Upper lobe of right lung (tissue), 1 donor: ENCODE results near the gene CER1. TPM values are rescaled to one million over a fixed set of nuclear protein-coding genes. Genes with fewer than 3 reads are reported as not detected.

Experiments
- ATAC-seq: fragments of 200-7000 bp; cut with Tn5 transposase; one replicate; pipeline ENCODE4 v1.9.1; 2020; ENCODE audit warnings: mild to moderate bottlenecking, moderate library complexity
- DNase-seq: peaks from one replicate; pipeline ENCODE4 v3.0.0-alpha.2; 2020
- H3K27ac ChIP-seq: fragments of 200-600 bp; one replicate; pipeline ENCODE4 v1.8.0; 2022
- H3K27me3 ChIP-seq: fragments of 200-600 bp; one replicate; pipeline ENCODE4 v1.8.0; 2022; ENCODE audit warnings: mild to moderate bottlenecking
- H3K36me3 ChIP-seq: fragments of 200-600 bp; one replicate; pipeline ENCODE4 v1.8.0; 2022
- H3K4me1 ChIP-seq: fragments of 200-600 bp; one replicate; pipeline ENCODE4 v1.8.0; 2022
- H3K4me3 ChIP-seq: fragments of 200-600 bp; one replicate; pipeline ENCODE4 v1.8.0; 2022; ENCODE audit warnings: mild to moderate bottlenecking
- H3K9me3 ChIP-seq: fragments of 200-600 bp; one replicate; pipeline ENCODE4 v1.8.0; 2022
- intact Hi-C: fragments of 100-400 bp; cut with DNase I; formaldehyde crosslinking; loops from one replicate; pipeline ENCODE4 v1.11.0; 2022
- long read RNA-seq: library from polyadenylated mRNA; unstranded; transcript quantifications from one replicate; pipeline ENCODE4 v2.0.0, GENCODE V29; 2021
- total RNA-seq: library from RNA; stranded (reverse); fragmentation: NEBNext Ultra II Directional; extraction: Animal tissue kit (Norgen Biotek cat#: 25700); gene quantifications from one replicate; pipeline ENCODE4 v1.2.1, GENCODE V29; 2021
- TF ChIP-seq, protein P1 (sequence below): fragments of 200-600 bp; IDR thresholded peaks from one replicate; pipeline ENCODE4 v1.8.0; 2022; ENCODE audit warnings: antibody characterized with exemption
- donor health status: DM: no; HTN: yes; CAD: no; lungs with severe emphysema.

The CER1 gene
- total RNA-seq, result not detected
- long read RNA-seq, result 0 reads

GRCh38 chr9:14722391-14723035 is at the start of gene CER1:
CER1 (minus strand) TSS chr9:14722733; CDS start chr9:14722672, 61 bp downstream.
- Histone ChIP-seq H3K27me3 (no peaks in the 10 kb centered on the region), H3K4me1 (no peaks in the 10 kb centered on the region), H3K9me3 (no peaks in the 10 kb centered on the region), H3K36me3 (no peaks in the 10 kb centered on the region), H3K4me3 (no peak within 1 kb of the TSS), H3K27ac (no peak within 1 kb of the TSS)
- no peak for DNase-seq
- intact Hi-C loops, result no loop called here
- ATAC-seq, result no peak
- TF ChIP-seq, protein P1, sequence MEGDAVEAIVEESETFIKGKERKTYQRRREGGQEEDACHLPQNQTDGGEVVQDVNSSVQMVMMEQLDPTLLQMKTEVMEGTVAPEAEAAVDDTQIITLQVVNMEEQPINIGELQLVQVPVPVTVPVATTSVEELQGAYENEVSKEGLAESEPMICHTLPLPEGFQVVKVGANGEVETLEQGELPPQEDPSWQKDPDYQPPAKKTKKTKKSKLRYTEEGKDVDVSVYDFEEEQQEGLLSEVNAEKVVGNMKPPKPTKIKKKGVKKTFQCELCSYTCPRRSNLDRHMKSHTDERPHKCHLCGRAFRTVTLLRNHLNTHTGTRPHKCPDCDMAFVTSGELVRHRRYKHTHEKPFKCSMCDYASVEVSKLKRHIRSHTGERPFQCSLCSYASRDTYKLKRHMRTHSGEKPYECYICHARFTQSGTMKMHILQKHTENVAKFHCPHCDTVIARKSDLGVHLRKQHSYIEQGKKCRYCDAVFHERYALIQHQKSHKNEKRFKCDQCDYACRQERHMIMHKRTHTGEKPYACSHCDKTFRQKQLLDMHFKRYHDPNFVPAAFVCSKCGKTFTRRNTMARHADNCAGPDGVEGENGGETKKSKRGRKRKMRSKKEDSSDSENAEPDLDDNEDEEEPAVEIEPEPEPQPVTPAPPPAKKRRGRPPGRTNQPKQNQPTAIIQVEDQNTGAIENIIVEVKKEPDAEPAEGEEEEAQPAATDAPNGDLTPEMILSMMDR, result no peak

- Histone ChIP-seq H3K9me3 (no peaks in the 10 kb centered on the region), H3K36me3 (no peaks in the 10 kb centered on the region), H3K4me3 (no peak overlapping the region), H3K4me1 (no peaks in the 10 kb centered on the region), H3K27ac (no peak overlapping the region), H3K27me3 (no peaks in the 10 kb centered on the region)
- ATAC-seq, result no peak
- intact Hi-C loops, result no loop called here
- no peak for DNase-seq
- TF ChIP-seq, protein P1, result no peak
These were observed 48.1 kb upstream of the CER1 start for GRCh38 chr9:14770592-14770991.

GRCh38 chr9:14769230-14769571 is 46.7 kb upstream of the CER1 start:
- no peaks in the 10 kb centered on the region for H3K9me3 ChIP-seq
- intact Hi-C loops, result loop anchor here (10.0 kb wide), 1 partner anchor 154 kb away; no protein-coding TSS in a partner anchor
- H3K4me3 ChIP-seq, result no peak overlapping the region
- TF ChIP-seq, protein P1, result no peak
- no peak overlapping the region for H3K27ac ChIP-seq
- no peaks in the 10 kb centered on the region for H3K36me3 ChIP-seq
- DNase-seq (no peak), ATAC-seq (no peak)
- no peaks in the 10 kb centered on the region for H3K4me1 ChIP-seq
- H3K27me3 ChIP-seq, result no peaks in the 10 kb centered on the region

DNA sequence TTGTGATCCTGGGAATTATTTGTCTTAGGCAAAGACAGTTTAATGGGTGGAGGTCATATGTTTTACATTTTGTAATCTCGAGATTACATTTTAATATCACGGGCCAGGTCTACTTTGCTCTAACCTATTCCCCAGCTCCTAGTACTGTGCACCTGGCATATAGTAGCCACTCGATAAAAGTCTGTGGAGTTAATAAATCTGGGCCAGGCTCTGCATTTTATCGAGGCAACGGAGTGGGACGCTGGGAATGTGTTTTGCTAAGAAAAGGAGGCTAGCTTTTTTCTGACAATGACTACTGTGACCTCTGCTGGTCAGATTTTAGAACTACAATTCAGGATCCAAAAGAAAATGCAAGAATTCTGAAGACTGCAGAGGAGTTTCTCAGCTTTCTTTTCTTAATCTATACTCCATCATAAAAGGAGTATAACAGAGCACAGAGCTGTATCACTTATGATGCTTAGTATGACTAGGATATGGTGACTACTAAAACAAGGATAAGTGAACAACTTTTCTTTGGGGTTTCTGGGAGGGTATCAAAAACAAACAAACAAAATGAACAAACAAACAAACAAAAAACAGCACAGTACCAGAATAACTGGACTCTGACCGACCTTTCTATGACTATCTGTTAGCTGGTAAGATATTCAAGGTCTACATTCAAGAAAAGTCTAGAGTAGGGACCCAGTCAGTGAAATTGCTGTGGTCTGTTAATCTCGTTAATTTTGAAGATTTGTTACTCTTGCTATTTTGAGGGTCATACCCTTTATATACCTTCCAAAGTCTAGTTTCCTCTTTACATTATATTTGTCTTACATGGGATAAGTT is 46.1 kb upstream of the CER1 start:
- H3K4me1 ChIP-seq, result no peaks in the 10 kb centered on the region
- ATAC-seq (peak; percentile 69), DNase-seq (no peak)
- no peaks in the 10 kb centered on the region for H3K9me3 ChIP-seq
- intact Hi-C loops, result loop anchor here (10.0 kb wide), 1 partner anchor 154 kb away; no protein-coding TSS in a partner anchor
- H3K27me3 ChIP-seq, result no peaks in the 10 kb centered on the region
- no peak overlapping the region for H3K27ac ChIP-seq
- no peaks in the 10 kb centered on the region for H3K36me3 ChIP-seq
- TF ChIP-seq, protein P1, result peak; percentile 79
- no peak overlapping the region for H3K4me3 ChIP-seq

DNA sequence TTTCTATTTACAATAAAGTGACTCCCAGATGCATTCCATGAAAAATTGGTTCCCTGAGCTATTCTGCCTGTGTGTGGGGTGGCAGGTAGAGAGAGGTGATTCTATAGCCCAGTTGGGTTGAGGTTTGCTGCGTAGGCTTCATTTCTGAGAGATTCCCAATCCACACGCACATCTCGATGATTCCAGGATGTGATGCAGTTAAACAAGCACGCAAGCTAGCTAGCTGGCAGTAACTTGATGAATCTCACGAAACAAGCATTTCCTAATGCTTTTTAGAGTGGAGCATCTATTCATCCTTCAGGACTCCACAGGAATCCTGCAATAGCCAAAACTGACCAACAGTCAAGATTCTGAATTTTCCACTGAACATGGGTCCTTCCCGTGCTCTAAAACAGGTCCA is 43.8 kb upstream of the CER1 start:
- intact Hi-C loops, result loop anchor here (10.0 kb wide), 1 partner anchor 151 kb away; no protein-coding TSS in a partner anchor
- H3K4me3 ChIP-seq, result no peak overlapping the region
- no peaks in the 10 kb centered on the region for H3K9me3 ChIP-seq
- H3K4me1 ChIP-seq, result no peaks in the 10 kb centered on the region
- H3K27ac ChIP-seq, result no peak overlapping the region
- TF ChIP-seq, protein P1, result no peak
- no peaks in the 10 kb centered on the region for H3K27me3 ChIP-seq
- no peaks in the 10 kb centered on the region for H3K36me3 ChIP-seq
- DNase-seq (no peak), ATAC-seq (no peak)
